Panc1 (cell line): ENCODE results near the gene MTHFD2.

Experiments
- POLR2AphosphoS5 ChIP-seq: IDR thresholded peaks from 2 replicates; pipeline ENCODE4 v1.6.1; 2012; ENCODE audit warnings: mild to moderate bottlenecking, low read depth, low read length, moderate library complexity
- TCF7L2 ChIP-seq: IDR thresholded peaks from 2 replicates; pipeline ENCODE4 v1.6.1; 2011; ENCODE audit warnings: mild to moderate bottlenecking, low read depth, low read length, inconsistent platforms
- TF ChIP-seq, protein P1 (sequence below): fragments of 450-650 bp; IDR thresholded peaks from 2 replicates; pipeline ENCODE4 v1.5.1; 2017; ENCODE audit warnings: mild to moderate bottlenecking
- TF ChIP-seq, protein P2 (sequence below), 2 experiments: IDR thresholded peaks; 2 replicates each; pipeline ENCODE4 v1.6.1; 2011 to 2012; ENCODE audit warnings: low read depth in 2 of 2, control low read depth in 1 of 2, low read length in 1 of 2, mild to moderate bottlenecking in 1 of 2, moderate library complexity in 1 of 2; ENCODE audit not compliant: insufficient read depth in 1 of 2

DNA sequence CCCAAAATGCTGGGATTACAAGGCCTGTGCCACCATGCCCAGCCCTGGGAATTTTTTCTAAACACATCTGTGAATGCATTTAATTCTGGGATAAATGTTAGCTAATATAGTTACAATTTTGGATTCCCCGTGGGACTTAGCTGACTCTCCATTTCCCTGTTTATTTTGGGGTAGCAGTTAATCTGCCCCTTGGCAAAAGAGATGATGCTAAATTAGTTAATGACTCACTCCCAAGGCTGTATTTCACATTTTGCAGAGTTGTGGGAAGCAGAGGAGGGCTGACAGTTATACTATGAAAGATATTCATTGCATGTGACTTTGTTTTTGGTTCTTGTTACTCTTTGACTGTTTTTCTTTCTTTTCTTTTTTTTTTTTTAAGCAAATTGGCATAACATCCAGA is 3.2 kb downstream of the MTHFD2 start:
- TF ChIP-seq, protein P1, sequence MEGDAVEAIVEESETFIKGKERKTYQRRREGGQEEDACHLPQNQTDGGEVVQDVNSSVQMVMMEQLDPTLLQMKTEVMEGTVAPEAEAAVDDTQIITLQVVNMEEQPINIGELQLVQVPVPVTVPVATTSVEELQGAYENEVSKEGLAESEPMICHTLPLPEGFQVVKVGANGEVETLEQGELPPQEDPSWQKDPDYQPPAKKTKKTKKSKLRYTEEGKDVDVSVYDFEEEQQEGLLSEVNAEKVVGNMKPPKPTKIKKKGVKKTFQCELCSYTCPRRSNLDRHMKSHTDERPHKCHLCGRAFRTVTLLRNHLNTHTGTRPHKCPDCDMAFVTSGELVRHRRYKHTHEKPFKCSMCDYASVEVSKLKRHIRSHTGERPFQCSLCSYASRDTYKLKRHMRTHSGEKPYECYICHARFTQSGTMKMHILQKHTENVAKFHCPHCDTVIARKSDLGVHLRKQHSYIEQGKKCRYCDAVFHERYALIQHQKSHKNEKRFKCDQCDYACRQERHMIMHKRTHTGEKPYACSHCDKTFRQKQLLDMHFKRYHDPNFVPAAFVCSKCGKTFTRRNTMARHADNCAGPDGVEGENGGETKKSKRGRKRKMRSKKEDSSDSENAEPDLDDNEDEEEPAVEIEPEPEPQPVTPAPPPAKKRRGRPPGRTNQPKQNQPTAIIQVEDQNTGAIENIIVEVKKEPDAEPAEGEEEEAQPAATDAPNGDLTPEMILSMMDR: no peak
- TF ChIP-seq, protein P2, sequence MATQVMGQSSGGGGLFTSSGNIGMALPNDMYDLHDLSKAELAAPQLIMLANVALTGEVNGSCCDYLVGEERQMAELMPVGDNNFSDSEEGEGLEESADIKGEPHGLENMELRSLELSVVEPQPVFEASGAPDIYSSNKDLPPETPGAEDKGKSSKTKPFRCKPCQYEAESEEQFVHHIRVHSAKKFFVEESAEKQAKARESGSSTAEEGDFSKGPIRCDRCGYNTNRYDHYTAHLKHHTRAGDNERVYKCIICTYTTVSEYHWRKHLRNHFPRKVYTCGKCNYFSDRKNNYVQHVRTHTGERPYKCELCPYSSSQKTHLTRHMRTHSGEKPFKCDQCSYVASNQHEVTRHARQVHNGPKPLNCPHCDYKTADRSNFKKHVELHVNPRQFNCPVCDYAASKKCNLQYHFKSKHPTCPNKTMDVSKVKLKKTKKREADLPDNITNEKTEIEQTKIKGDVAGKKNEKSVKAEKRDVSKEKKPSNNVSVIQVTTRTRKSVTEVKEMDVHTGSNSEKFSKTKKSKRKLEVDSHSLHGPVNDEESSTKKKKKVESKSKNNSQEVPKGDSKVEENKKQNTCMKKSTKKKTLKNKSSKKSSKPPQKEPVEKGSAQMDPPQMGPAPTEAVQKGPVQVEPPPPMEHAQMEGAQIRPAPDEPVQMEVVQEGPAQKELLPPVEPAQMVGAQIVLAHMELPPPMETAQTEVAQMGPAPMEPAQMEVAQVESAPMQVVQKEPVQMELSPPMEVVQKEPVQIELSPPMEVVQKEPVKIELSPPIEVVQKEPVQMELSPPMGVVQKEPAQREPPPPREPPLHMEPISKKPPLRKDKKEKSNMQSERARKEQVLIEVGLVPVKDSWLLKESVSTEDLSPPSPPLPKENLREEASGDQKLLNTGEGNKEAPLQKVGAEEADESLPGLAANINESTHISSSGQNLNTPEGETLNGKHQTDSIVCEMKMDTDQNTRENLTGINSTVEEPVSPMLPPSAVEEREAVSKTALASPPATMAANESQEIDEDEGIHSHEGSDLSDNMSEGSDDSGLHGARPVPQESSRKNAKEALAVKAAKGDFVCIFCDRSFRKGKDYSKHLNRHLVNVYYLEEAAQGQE (IDR thresholded peaks at IDR 0.05; ENCODE audit: insufficient read depth in 1 of 2, low read depth in 2 of 2, low read length in 1 of 2): no peak
- no peak for TF ChIP-seq POLR2AphosphoS5
- no peak for TF ChIP-seq TCF7L2
